Ishikawa (cell line): ENCODE data around the gene GALNT14.

Experiments used
- CEBPB ChIP-seq: IDR thresholded peaks from 2 replicates; pipeline ENCODE4 v1.6.1; 2012
- CREB1 ChIP-seq: IDR thresholded peaks from 2 replicates; pipeline ENCODE4 v1.6.1; 2012; ENCODE audit warnings: low read depth
- EGR1 ChIP-seq: IDR thresholded peaks from 2 replicates; pipeline ENCODE4 v1.6.1; 2012
- EP300 ChIP-seq: IDR thresholded peaks from 2 replicates; pipeline ENCODE4 v1.6.1; 2012; ENCODE audit warnings: borderline replicate concordance
- FOXM1 ChIP-seq: IDR thresholded peaks from 2 replicates; pipeline ENCODE4 v1.6.1; 2012; ENCODE audit warnings: low read depth, borderline replicate concordance
- NFIC ChIP-seq: IDR thresholded peaks from 2 replicates; pipeline ENCODE4 v1.6.1; 2012
- RAD21 ChIP-seq: IDR thresholded peaks from 2 replicates; pipeline ENCODE4 v1.6.1; 2012; ENCODE audit warnings: low read depth
- TAF1 ChIP-seq: IDR thresholded peaks from 2 replicates; pipeline ENCODE4 v1.6.1; 2012; ENCODE audit warnings: low read depth, mild to moderate bottlenecking
- TCF12 ChIP-seq: IDR thresholded peaks from 2 replicates; pipeline ENCODE4 v1.6.1; 2012; ENCODE audit warnings: low read depth
- TEAD4 ChIP-seq: IDR thresholded peaks from 2 replicates; pipeline ENCODE4 v1.6.1; 2012
- YY1 ChIP-seq: IDR thresholded peaks from 2 replicates; pipeline ENCODE4 v1.6.1; 2012; ENCODE audit warnings: low read depth
- ZBTB7A ChIP-seq: IDR thresholded peaks from 2 replicates; pipeline ENCODE4 v1.6.1; 2012; ENCODE audit warnings: low read depth
- TF ChIP-seq, protein P1 (sequence below): IDR thresholded peaks from 2 replicates; pipeline ENCODE4 v1.6.1; 2012
- TF ChIP-seq, protein P2 (sequence below): IDR thresholded peaks from 2 replicates; pipeline ENCODE4 v1.6.1; 2012
- TF ChIP-seq, protein P3 (sequence below): IDR thresholded peaks from 2 replicates; pipeline ENCODE4 v1.6.1; 2012; ENCODE audit warnings: low read depth, mild to moderate bottlenecking

GALNT14 gene

DNA sequence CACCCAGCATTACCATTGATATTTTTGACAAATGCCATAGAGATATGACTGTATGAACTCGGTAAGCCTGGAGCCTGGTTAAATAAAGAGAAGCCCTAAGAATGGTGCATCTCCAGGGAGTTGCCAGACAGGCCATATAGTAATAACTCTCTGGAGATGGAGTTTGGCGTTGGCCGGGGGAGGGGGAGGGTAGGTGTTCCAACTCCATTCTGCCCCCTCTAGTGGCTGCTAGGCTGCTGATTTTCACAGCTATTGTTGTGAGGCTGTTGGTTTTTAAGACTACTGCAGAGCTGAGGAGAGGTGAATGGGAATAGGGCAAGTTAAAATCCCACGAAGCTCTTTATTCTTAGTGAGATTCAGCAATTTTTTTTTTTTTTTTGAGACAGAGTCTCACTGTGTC is 99.9 kb downstream of the GALNT14 start:
- no peak for TF ChIP-seq TEAD4
- no peak for TF ChIP-seq YY1
- no peak for TF ChIP-seq CEBPB
- no peak for TF ChIP-seq TAF1
- TF ChIP-seq NFIC, result no peak
- TF ChIP-seq EP300, result no peak
- TF ChIP-seq RAD21, result no peak
- TF ChIP-seq TCF12, result no peak
- TF ChIP-seq CREB1, result no peak
- TF ChIP-seq ZBTB7A, result no peak
- no peak for TF ChIP-seq EGR1
- TF ChIP-seq, protein P1, sequence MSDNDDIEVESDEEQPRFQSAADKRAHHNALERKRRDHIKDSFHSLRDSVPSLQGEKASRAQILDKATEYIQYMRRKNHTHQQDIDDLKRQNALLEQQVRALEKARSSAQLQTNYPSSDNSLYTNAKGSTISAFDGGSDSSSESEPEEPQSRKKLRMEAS, result no peak
- TF ChIP-seq, protein P2, sequence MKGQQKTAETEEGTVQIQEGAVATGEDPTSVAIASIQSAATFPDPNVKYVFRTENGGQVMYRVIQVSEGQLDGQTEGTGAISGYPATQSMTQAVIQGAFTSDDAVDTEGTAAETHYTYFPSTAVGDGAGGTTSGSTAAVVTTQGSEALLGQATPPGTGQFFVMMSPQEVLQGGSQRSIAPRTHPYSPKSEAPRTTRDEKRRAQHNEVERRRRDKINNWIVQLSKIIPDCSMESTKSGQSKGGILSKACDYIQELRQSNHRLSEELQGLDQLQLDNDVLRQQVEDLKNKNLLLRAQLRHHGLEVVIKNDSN, result no peak
- TF ChIP-seq, protein P3, sequence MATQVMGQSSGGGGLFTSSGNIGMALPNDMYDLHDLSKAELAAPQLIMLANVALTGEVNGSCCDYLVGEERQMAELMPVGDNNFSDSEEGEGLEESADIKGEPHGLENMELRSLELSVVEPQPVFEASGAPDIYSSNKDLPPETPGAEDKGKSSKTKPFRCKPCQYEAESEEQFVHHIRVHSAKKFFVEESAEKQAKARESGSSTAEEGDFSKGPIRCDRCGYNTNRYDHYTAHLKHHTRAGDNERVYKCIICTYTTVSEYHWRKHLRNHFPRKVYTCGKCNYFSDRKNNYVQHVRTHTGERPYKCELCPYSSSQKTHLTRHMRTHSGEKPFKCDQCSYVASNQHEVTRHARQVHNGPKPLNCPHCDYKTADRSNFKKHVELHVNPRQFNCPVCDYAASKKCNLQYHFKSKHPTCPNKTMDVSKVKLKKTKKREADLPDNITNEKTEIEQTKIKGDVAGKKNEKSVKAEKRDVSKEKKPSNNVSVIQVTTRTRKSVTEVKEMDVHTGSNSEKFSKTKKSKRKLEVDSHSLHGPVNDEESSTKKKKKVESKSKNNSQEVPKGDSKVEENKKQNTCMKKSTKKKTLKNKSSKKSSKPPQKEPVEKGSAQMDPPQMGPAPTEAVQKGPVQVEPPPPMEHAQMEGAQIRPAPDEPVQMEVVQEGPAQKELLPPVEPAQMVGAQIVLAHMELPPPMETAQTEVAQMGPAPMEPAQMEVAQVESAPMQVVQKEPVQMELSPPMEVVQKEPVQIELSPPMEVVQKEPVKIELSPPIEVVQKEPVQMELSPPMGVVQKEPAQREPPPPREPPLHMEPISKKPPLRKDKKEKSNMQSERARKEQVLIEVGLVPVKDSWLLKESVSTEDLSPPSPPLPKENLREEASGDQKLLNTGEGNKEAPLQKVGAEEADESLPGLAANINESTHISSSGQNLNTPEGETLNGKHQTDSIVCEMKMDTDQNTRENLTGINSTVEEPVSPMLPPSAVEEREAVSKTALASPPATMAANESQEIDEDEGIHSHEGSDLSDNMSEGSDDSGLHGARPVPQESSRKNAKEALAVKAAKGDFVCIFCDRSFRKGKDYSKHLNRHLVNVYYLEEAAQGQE, result no peak
- TF ChIP-seq FOXM1, result no peak

- TF ChIP-seq, protein P2, result no peak
- TF ChIP-seq, protein P3, result no peak
- TF ChIP-seq CREB1 (no peak), EP300 (no peak), RAD21 (no peak), TCF12 (no peak), NFIC (no peak), CEBPB (no peak), ZBTB7A (no peak), FOXM1 (no peak), TEAD4 (no peak), YY1 (no peak), TAF1 (no peak), EGR1 (no peak)
- TF ChIP-seq, protein P1, result no peak
These were observed 101.2 kb downstream of the GALNT14 start for GRCh38 chr2:31037058-31037457.

DNA sequence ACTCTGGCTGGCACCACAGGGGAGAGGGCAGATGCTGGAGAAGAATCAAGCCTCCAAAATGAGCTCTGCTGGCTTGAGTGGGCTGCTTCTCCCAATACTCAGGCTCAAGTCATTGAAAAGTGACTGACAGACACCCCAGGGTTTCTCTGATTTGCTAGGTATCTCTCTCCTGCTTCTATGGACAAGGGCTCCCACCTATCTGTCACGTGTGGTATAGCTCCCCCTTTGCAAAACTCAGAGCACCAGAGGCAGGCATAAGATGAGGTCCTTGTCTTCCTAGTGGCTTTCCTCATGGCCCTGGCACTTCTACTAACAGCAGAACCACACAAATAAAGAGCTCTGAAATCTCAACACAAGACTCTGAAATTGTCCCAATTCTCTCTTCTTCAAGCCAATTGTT is 105.2 kb downstream of the GALNT14 start:
- TF ChIP-seq, protein P2, result no peak
- TF ChIP-seq TAF1, result no peak
- no peak for TF ChIP-seq EP300
- TF ChIP-seq, protein P3, result no peak
- no peak for TF ChIP-seq NFIC
- no peak for TF ChIP-seq FOXM1
- TF ChIP-seq CREB1, result no peak
- TF ChIP-seq RAD21, result no peak
- no peak for TF ChIP-seq CEBPB
- TF ChIP-seq TCF12, result no peak
- TF ChIP-seq ZBTB7A, result no peak
- no peak for TF ChIP-seq YY1
- TF ChIP-seq, protein P1, result no peak
- no peak for TF ChIP-seq TEAD4
- no peak for TF ChIP-seq EGR1

DNA sequence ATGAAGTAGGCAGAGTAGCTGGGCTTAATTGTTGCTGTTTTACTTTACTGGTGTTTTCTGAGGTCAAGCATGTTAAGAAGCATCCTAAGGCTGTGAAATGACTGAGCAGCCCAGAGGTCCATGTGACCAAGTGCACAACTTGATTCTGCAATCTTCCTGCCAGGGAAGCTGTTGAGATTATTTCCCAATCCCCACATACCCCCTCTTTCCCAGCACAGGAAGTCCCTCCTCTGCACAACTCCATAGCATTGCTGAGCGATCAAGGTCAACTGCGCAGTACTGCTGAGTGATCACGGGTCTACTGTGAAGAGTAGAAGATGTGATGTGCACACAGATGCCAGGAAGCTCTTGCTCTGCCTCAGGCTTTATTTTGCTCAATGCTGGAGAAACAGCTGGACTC is 105.8 kb downstream of the GALNT14 start:
- TF ChIP-seq CEBPB (no peak), RAD21 (no peak), CREB1 (no peak), EP300 (no peak), EGR1 (no peak), TEAD4 (no peak), ZBTB7A (no peak), FOXM1 (no peak)
- TF ChIP-seq, protein P3, result no peak
- TF ChIP-seq, protein P2, result no peak
